Progenitor cell of endocrine pancreas (in vitro differentiated cells): ENCODE data around the gene IARS1. TPM values are rescaled to one million over a fixed set of nuclear protein-coding genes. Genes with fewer than 3 reads are reported as not detected.

Experiments used
- DNase-seq: peaks from one replicate; pipeline ENCODE4 v3.0.0; 2021; ENCODE audit warnings: low spot score; ENCODE audit not compliant: unreplicated experiment
- H3K27ac Mint-ChIP-seq: 2 replicates; pipeline ENCODE4 v1.8.0; 2021; ENCODE audit warnings: mild to moderate bottlenecking, moderate library complexity, mixed read lengths
- H3K27me3 Mint-ChIP-seq: 2 replicates; pipeline ENCODE4 v1.8.0; 2021; ENCODE audit warnings: mixed read lengths
- H3K36me3 Mint-ChIP-seq: 2 replicates; pipeline ENCODE4 v1.8.0; 2022; ENCODE audit warnings: mixed read lengths; ENCODE audit not compliant: insufficient read depth
- H3K4me1 Mint-ChIP-seq: 2 replicates; pipeline ENCODE4 v1.8.0; 2021; ENCODE audit warnings: low read depth, mixed read lengths
- H3K4me3 Mint-ChIP-seq: 2 replicates; pipeline ENCODE4 v1.8.0; 2021; ENCODE audit warnings: low read depth, mild to moderate bottlenecking, moderate library complexity, mixed read lengths
- H3K9me3 Mint-ChIP-seq: 2 replicates; pipeline ENCODE4 v1.8.0; 2021; ENCODE audit warnings: low read depth, mixed read lengths
- total RNA-seq: library from RNA; stranded (reverse); gene quantifications from 2 replicates; pipeline ENCODE4 v1.2.1, GENCODE V29; 2021
- TF ChIP-seq, protein P1 (sequence below): fragments of 200-600 bp; sonication (generic); IDR thresholded peaks from one replicate; pipeline ENCODE4 v1.5.0; 2021; ENCODE audit warnings: antibody characterized with exemption, mild to moderate bottlenecking; ENCODE audit not compliant: unreplicated experiment

The IARS1 gene
- total RNA-seq, 1 donor from 2014 or later: 170 TPM

DNA sequence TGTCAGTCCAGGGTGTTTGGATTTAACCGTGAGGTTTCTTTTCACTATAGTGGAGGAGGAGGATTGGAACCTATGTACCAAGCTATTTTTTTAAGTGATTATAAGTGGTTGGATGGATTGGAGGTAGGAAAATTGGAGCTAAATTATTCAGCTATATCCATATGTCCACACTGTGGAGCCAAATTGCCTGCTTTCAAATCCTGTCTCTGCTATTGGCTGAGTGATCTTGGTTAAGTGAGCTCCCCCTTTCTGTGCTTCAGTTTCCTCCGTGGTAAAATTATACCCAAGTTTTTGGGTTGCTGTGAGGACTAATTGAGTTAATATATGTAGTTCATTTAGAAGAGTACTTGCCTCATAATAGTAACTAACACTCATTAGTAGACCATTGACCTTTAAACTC, 34.7 kb upstream of the IARS1 start:
- no peak overlapping the region for H3K4me3 Mint-ChIP-seq
- H3K27me3 Mint-ChIP-seq: no peaks in the 10 kb centered on the region
- no peaks in the 10 kb centered on the region for H3K36me3 Mint-ChIP-seq
- no peaks in the 10 kb centered on the region for H3K9me3 Mint-ChIP-seq
- no peak overlapping the region for H3K27ac Mint-ChIP-seq
- no peak for DNase-seq
- TF ChIP-seq, protein P1, sequence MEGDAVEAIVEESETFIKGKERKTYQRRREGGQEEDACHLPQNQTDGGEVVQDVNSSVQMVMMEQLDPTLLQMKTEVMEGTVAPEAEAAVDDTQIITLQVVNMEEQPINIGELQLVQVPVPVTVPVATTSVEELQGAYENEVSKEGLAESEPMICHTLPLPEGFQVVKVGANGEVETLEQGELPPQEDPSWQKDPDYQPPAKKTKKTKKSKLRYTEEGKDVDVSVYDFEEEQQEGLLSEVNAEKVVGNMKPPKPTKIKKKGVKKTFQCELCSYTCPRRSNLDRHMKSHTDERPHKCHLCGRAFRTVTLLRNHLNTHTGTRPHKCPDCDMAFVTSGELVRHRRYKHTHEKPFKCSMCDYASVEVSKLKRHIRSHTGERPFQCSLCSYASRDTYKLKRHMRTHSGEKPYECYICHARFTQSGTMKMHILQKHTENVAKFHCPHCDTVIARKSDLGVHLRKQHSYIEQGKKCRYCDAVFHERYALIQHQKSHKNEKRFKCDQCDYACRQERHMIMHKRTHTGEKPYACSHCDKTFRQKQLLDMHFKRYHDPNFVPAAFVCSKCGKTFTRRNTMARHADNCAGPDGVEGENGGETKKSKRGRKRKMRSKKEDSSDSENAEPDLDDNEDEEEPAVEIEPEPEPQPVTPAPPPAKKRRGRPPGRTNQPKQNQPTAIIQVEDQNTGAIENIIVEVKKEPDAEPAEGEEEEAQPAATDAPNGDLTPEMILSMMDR: peak; percentile 27
- peaks cover 15% of the 10 kb centered on the region for H3K4me1 Mint-ChIP-seq

DNA sequence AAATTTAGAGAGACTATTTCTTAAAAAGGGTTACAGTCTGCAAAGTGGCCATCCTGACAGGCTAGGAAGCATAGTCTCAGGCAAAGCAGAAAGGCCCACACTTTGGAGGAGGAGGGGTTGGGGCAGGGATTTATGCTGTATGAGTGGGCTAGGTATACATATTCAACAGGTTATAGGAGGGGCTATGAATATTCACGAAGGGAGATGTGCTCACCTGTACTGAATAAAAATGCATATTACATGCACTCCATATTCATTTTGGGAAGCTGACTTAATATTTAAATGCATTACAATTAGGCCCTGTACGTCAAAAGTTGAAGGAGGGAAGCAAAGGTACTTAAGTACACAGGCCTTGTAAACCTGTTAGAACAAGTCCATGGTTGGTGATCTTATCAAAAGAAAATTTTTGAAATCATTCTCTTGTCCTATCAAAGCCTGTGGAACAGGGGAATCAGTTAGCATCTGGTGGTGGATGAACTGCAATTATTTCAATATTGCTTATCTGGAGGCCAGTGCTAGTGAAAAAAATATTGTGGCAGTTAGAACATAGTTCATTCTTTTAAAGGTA, 33.9 kb upstream of the IARS1 start:
- no peaks in the 10 kb centered on the region for H3K27me3 Mint-ChIP-seq
- no peak overlapping the region for H3K27ac Mint-ChIP-seq
- H3K9me3 Mint-ChIP-seq: no peaks in the 10 kb centered on the region
- peak overlapping the region; percentile 97 for H3K4me3 Mint-ChIP-seq
- H3K4me1 Mint-ChIP-seq: peaks cover 15% of the 10 kb centered on the region
- DNase-seq: no peak
- TF ChIP-seq, protein P1: no peak
- no peaks in the 10 kb centered on the region for H3K36me3 Mint-ChIP-seq

DNA sequence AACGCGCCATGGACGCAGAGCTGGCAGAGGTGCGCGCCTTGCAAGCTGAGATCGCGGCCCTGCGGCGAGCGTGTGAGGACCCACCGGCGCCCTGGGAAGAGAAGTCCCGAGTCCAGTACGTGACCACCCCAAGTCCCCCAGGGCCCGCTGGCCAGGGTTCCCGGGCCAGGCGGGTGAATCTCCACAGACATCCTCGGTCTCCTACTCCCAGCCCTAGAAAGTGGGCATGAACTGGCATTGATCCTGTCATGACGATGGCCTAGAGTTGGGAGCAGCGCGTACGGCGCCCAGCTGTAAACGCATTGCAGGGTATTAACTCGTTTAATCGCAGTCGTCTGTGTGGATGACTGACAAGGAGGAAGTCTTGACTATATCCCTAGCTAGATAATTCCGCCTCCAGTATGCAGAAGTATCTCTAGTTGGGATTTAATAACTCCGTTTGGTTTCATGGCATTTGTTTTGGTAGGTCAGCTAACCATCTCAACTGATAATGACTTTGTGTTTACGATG, 32.5 kb upstream of the IARS1 start:
- peak overlapping the region; percentile 99 for H3K27ac Mint-ChIP-seq

DNA sequence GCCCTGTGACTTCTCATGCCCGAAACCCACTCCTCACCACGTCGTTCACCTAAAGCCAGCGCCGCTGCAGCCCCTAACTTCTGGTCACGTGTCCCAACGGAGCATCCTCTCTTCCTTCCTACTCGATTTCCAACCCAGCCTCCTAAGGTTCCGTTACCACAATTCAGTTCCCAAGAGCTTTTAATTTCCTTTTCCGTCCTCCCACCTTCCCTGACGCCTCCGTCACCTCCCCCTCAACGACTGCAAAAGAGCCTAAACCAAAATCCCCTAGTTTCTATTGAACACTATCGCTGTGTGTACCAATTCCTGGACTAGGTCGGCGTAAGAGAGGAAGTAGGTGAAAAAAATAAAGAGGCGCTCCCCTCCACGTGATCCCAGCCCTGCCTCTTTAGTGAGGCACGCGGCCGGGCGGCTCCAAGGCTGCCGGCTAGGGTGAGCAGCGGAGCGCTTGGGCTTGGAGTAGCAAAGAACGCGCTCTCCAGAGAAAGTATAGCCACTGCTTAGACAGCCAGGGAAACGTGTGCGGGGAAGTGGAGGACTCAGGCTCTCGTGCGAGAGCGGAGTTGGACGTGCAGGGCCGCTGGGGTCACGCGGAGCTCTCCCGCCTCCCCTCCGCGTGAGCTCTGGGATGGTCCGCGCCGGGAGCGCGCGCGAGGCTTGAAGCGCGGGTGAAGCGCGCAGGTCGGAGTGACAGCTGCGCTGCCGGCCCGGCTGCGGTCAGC, 31.9 kb upstream of the IARS1 start, which contains the start of the genes CENPP and NOL8:
CENPP (plus strand) TSS at position 685 of the 722 bp plus-strand sequence.
NOL8 (minus strand) TSS at position 82 of the 722 bp plus-strand sequence. CDS start 1,189 bp downstream, outside the sequence.
- TF ChIP-seq, protein P1: no peak
- Mint-ChIP-seq H3K36me3 (no peaks in the 10 kb centered on the region), H3K27ac (peak within 1 kb of the TSS; percentile 99), H3K4me3 (peak within 1 kb of the TSS; percentile 97), H3K4me1 (peaks cover 15% of the 10 kb centered on the region), H3K27me3 (no peaks in the 10 kb centered on the region), H3K9me3 (no peaks in the 10 kb centered on the region)
- DNase-seq: peak; percentile 55

More for the DNA sequence above, 32.5 kb upstream of the IARS1 start:
- TF ChIP-seq, protein P1: no peak
- no peaks in the 10 kb centered on the region for H3K27me3 Mint-ChIP-seq
- H3K9me3 Mint-ChIP-seq: no peaks in the 10 kb centered on the region
- no peak for DNase-seq
- H3K4me3 Mint-ChIP-seq: peak overlapping the region; percentile 97
- peaks cover 15% of the 10 kb centered on the region for H3K4me1 Mint-ChIP-seq
- H3K36me3 Mint-ChIP-seq: no peaks in the 10 kb centered on the region

DNA sequence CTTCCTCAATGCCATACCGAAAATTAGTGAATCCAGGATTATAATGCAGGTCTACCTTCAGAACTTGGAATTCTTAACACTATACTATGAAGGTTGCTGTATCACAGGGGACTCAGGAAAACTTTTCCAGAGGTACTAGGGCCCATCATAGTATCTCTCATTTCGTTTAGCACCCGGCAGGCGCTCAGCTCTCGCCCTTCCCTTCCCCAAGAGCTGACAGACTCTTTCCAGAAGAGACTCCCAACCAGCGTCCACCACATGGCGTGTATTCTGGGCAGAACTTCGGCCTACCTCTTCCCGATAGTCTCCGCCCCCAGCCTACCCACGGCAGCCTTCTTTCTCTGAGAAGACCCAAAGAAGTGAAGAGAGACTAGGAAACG, 31.4 kb upstream of the IARS1 start:
- TF ChIP-seq, protein P1: no peak
- no peak for DNase-seq
- Mint-ChIP-seq H3K27me3 (no peaks in the 10 kb centered on the region), H3K9me3 (no peaks in the 10 kb centered on the region), H3K27ac (peak overlapping the region; percentile 99), H3K4me3 (peak overlapping the region; percentile 97), H3K36me3 (peaks cover 1% of the 10 kb centered on the region), H3K4me1 (peaks cover 15% of the 10 kb centered on the region)
